CD14-positive monocyte (primary cell): ENCODE results near the gene TM6SF1. TPM values are rescaled to one million over a fixed set of nuclear protein-coding genes. Genes with fewer than 3 reads are reported as not detected.

Source experiments
- DNase-seq, 3 donors: peaks; one replicate each; pipeline ENCODE4 v3.0.0-alpha.2; 2011 to 2022
- H2AFZ ChIP-seq: 2 replicates; pipeline ENCODE4 v1.6.0; 2012; ENCODE audit warnings: mild to moderate bottlenecking, low read depth, low read length, inconsistent platforms; ENCODE audit not compliant: insufficient read depth, poor library complexity, severe bottlenecking
- H3K27ac ChIP-seq, 2 donors: 1 replicate in 1 of 2; 2 replicates in 1 of 2; pipeline ENCODE4 v1.5.1; 2012 to 2013; ENCODE audit warnings: low read length in 2 of 2, control low read depth in 1 of 2, inconsistent platforms in 1 of 2, low read depth in 1 of 2, mild to moderate bottlenecking in 1 of 2
- H3K27me3 ChIP-seq, 2 donors: one replicate each; pipeline versions ENCODE4 v1.6.0 to v1.6.1; 2011 to 2013; ENCODE audit warnings: low read length in 2 of 2; ENCODE audit not compliant: control insufficient read depth in 2 of 2, insufficient read depth in 2 of 2
- H3K36me3 ChIP-seq, 2 donors: replicated peaks in 1 of 2; 1 replicate in 1 of 2; 2 replicates in 1 of 2; pipeline versions ENCODE4 v1.5.1 to v1.6.1; 2012 to 2013; ENCODE audit warnings: low read length in 2 of 2, control low read depth in 1 of 2, inconsistent platforms in 1 of 2, mild to moderate bottlenecking in 1 of 2; ENCODE audit not compliant: insufficient read depth in 2 of 2, control insufficient read depth in 1 of 2
- H3K4me1 ChIP-seq, 2 donors: 1 replicate in 1 of 2; 2 replicates in 1 of 2; pipeline versions ENCODE4 v1.5.1 to v1.6.1; 2012 to 2013; ENCODE audit warnings: low read length in 2 of 2, control low read depth in 1 of 2, inconsistent platforms in 1 of 2, mild to moderate bottlenecking in 1 of 2, moderate library complexity in 1 of 2; ENCODE audit not compliant: insufficient read depth in 2 of 2, control insufficient read depth in 1 of 2
- H3K4me2 ChIP-seq: replicated peaks from 2 replicates; pipeline ENCODE3; 2012; ENCODE audit warnings: low read length, moderate library complexity, mild to moderate bottlenecking; ENCODE audit not compliant: poor library complexity, severe bottlenecking; ENCODE audit errors: extremely low read depth
- H3K4me3 ChIP-seq, 3 experiments: fragments of 200-600 bp in 1 of 3; sonication (generic) in 1 of 3; replicated peaks in 1 of 3; 1 replicate in 2 of 3; 2 replicates in 1 of 3; pipeline ENCODE4 v1.5.1; 2011 to 2013; ENCODE audit warnings: low read length in 3 of 3, mild to moderate bottlenecking in 3 of 3, control low read depth in 2 of 3, low read depth in 2 of 3, inconsistent platforms in 1 of 3, moderate library complexity in 1 of 3
- H3K79me2 ChIP-seq: 2 replicates; pipeline ENCODE4 v1.6.0; 2012; ENCODE audit warnings: mild to moderate bottlenecking, control low read depth, inconsistent platforms, low read length, moderate library complexity; ENCODE audit not compliant: insufficient read depth
- H3K9ac ChIP-seq: 2 replicates; pipeline ENCODE4 v1.6.0; 2017; ENCODE audit warnings: low read length, mild to moderate bottlenecking; ENCODE audit not compliant: insufficient read depth, poor library complexity, severe bottlenecking
- H3K9me3 ChIP-seq, 2 donors: replicated peaks in 1 of 2; 1 replicate in 1 of 2; 2 replicates in 1 of 2; pipeline versions ENCODE4 v1.5.1 to v1.6.1; 2012 to 2013; ENCODE audit warnings: low read length in 2 of 2, control low read depth in 1 of 2; ENCODE audit not compliant: control insufficient read depth in 1 of 2, insufficient read depth in 1 of 2
- H4K20me1 ChIP-seq: 2 replicates; pipeline ENCODE4 v1.6.0; 2012; ENCODE audit warnings: mild to moderate bottlenecking, low read length, control low read depth, moderate library complexity; ENCODE audit not compliant: insufficient read depth
- H3K27ac Mint-ChIP-seq, 7 donors: one replicate each; pipeline ENCODE4 v1.8.0; 2020; ENCODE audit warnings: mild to moderate bottlenecking in 7 of 7, mixed read lengths in 7 of 7, moderate library complexity in 6 of 7, inconsistent platforms in 2 of 7
- H3K27me3 Mint-ChIP-seq, 3 donors: one replicate each; pipeline ENCODE4 v1.8.0; 2021 to 2022; ENCODE audit warnings: low read depth in 3 of 3, mild to moderate bottlenecking in 3 of 3, mixed read lengths in 3 of 3, moderate library complexity in 3 of 3, inconsistent platforms in 1 of 3
- H3K36me3 Mint-ChIP-seq, 2 donors: one replicate each; pipeline ENCODE4 v1.8.0; 2020; ENCODE audit warnings: mixed read lengths in 2 of 2, inconsistent platforms in 1 of 2, mild to moderate bottlenecking in 1 of 2
- H3K4me1 Mint-ChIP-seq: one replicate; pipeline ENCODE4 v1.8.0; 2020; ENCODE audit warnings: mild to moderate bottlenecking, mixed read lengths
- H3K4me3 Mint-ChIP-seq, 2 donors: one replicate each; pipeline ENCODE4 v1.8.0; 2020; ENCODE audit warnings: mild to moderate bottlenecking in 2 of 2, mixed read lengths in 2 of 2, moderate library complexity in 1 of 2
- H3K9me3 Mint-ChIP-seq, 7 donors: one replicate each; pipeline ENCODE4 v1.8.0; 2020 to 2022; ENCODE audit warnings: mixed read lengths in 7 of 7, mild to moderate bottlenecking in 6 of 7, moderate library complexity in 6 of 7, inconsistent platforms in 2 of 7
- WGBS: methylation state at CpG from one replicate; pipeline ENCODE4 v1.1.5; 2013; ENCODE audit warnings: missing lambda C conversion rate; ENCODE audit not compliant: insufficient coverage; 5-methylcytosine and 5-hydroxymethylcytosine counted together
- intact Hi-C, 2 donors: fragments of 100-400 bp; cut with micrococcal nuclease; formaldehyde crosslinking; loops; one replicate each; pipeline versions ENCODE4 v1.15.0 to v1.15.1; 2023
- polyA plus RNA-seq, 3 donors: library from polyadenylated mRNA; depleted of rRNA in 1 of 3; unstranded in 2 of 3; stranded (reverse) in 1 of 3; fragments of 300-500 nt in 2 of 3; fragments of >200 nt in 1 of 3; fragmentation: Illumina TruSeq in 2 of 3; gene quantifications; 1 replicate in 2 of 3; 2 replicates in 1 of 3; pipeline ENCODE4 v1.2.3, GENCODE V29; 2012 to 2021
- TF ChIP-seq, protein P1 (sequence below): fragments of 200-600 bp; IDR thresholded peaks from one replicate; pipeline ENCODE4 v1.8.0; 2022; ENCODE audit warnings: antibody characterized with exemption, mild to moderate bottlenecking

Gene TM6SF1
- polyA plus RNA-seq, 3 donors, result 21.3 to 46.0 (median 35.4) TPM

DNA sequence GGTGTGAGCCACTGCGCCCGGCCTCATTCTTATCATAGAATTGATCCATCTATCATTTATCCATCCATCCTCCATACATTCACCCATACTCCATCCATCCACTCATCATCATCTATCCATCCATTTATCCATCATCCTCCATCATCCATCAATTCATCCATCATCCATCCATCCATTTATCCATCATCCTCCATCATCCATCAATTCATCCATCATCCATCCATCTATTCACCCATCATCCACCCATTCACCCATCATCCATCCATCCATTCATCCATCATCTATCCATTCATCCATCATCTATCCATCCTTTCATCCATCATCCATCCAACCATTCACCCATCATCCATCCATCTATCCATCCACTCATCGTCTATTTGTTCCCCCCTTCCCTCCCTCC, 3.7 kb downstream of the TM6SF1 start:
- peaks cover 53% of the 10 kb centered on the region for H4K20me1 ChIP-seq
- no peak for DNase-seq
- Mint-ChIP-seq H3K9me3 (peaks cover 0 to 8% (median 3%) of the 10 kb centered on the region in 7 donors), H3K4me3 (no peak overlapping the region), H3K36me3 (peaks cover 16 to 34% of the 10 kb centered on the region in 2 donors), H3K27ac (peak overlapping the region in 1 of 7 donors; percentile 54), H3K4me1 (peaks cover 35% of the 10 kb centered on the region), H3K27me3 (peaks cover 3 to 8% (median 7%) of the 10 kb centered on the region in 3 donors)
- H3K9me3 ChIP-seq, result no peaks in the 10 kb centered on the region
- intact Hi-C loops, result no loop called here
- peaks cover 38% of the 10 kb centered on the region for H3K79me2 ChIP-seq
- peaks cover 0 to 4% of the 10 kb centered on the region in 2 donors for H3K27me3 ChIP-seq
- H3K4me3 ChIP-seq, result no peak overlapping the region
- peaks cover 27 to 36% of the 10 kb centered on the region in 2 donors for H3K4me1 ChIP-seq
- H2AFZ ChIP-seq, result no peak overlapping the region
- H3K27ac ChIP-seq, result no peak overlapping the region
- no peak overlapping the region for H3K4me2 ChIP-seq
- H3K36me3 ChIP-seq, result peaks cover 35 to 44% of the 10 kb centered on the region in 2 donors
- TF ChIP-seq, protein P1, sequence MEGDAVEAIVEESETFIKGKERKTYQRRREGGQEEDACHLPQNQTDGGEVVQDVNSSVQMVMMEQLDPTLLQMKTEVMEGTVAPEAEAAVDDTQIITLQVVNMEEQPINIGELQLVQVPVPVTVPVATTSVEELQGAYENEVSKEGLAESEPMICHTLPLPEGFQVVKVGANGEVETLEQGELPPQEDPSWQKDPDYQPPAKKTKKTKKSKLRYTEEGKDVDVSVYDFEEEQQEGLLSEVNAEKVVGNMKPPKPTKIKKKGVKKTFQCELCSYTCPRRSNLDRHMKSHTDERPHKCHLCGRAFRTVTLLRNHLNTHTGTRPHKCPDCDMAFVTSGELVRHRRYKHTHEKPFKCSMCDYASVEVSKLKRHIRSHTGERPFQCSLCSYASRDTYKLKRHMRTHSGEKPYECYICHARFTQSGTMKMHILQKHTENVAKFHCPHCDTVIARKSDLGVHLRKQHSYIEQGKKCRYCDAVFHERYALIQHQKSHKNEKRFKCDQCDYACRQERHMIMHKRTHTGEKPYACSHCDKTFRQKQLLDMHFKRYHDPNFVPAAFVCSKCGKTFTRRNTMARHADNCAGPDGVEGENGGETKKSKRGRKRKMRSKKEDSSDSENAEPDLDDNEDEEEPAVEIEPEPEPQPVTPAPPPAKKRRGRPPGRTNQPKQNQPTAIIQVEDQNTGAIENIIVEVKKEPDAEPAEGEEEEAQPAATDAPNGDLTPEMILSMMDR, result no peak
- H3K9ac ChIP-seq, result no peak overlapping the region
- WGBS, result 94% methylated on average over 2 of the region's 3 CpGs

DNA sequence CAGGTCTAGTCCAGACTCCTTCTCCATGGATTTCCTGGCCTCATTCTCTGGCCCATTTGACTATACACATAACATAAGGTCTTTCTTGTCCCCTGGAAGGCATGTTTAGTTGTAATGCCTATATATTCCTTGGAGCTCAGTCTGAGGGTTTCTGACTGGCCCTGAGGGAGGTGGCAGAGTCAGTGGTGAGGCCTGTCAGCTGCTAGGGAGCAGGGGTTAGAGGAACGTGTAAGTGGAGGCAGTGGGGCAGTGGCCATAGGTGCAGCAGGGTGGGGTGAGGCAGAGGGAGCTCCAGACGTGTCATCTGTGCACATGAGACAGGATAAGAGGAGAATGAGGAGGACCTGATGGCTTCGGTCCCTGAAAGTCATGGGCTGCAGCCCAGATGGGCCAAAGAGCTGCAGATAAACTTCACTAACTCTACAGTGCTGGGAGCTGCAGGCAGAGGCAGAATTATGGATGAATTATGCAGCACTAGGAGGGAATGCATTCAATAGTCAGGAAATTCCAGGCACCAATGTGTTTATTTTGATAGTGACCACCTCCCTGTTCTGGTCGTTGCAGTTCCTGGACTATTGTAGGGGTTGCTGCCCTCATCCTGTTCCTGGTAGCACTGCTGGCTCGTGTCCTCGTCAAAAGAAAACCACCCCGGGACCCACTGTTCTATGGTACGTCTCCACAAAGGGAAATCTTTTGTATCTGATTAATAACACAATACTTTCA, 4.9 kb downstream of the TM6SF1 start:
- H3K4me1 ChIP-seq, result peaks cover 20 to 27% of the 10 kb centered on the region in 2 donors
- Mint-ChIP-seq H3K27ac (peak overlapping the region in 2 of 7 donors; percentile 44 to 72), H3K4me1 (peaks cover 28% of the 10 kb centered on the region), H3K36me3 (peaks cover 16 to 31% of the 10 kb centered on the region in 2 donors), H3K4me3 (no peak overlapping the region), H3K27me3 (peaks cover 0 to 3% (median 0%) of the 10 kb centered on the region in 3 donors), H3K9me3 (peaks cover 0 to 5% (median 3%) of the 10 kb centered on the region in 7 donors)
- no peak overlapping the region for H2AFZ ChIP-seq
- no peak for DNase-seq
- TF ChIP-seq, protein P1, result no peak
- H3K79me2 ChIP-seq, result peaks cover 38% of the 10 kb centered on the region
- no peaks in the 10 kb centered on the region for H3K9me3 ChIP-seq
- H3K27ac ChIP-seq, result no peak overlapping the region
- WGBS, result 81% methylated on average over 4 of the region's 8 CpGs
- no peaks in the 10 kb centered on the region for H3K27me3 ChIP-seq
- no peak overlapping the region for H3K9ac ChIP-seq
- H4K20me1 ChIP-seq, result peaks cover 53% of the 10 kb centered on the region
- no peak overlapping the region for H3K4me3 ChIP-seq
- H3K36me3 ChIP-seq, result peaks cover 47 to 57% of the 10 kb centered on the region in 2 donors
- H3K4me2 ChIP-seq, result no peak overlapping the region
- intact Hi-C loops, result no loop called here
